HCT116 (cell line): Measurements from ENCODE around the gene MROH8. TPM values are rescaled to one million over a fixed set of nuclear protein-coding genes. Genes with fewer than 3 reads are reported as not detected.

Experiments used
- ATAC-seq: fragments of 200-7000 bp; cut with Tn5 transposase; 2 replicates; pipeline ENCODE4 v1.9.1; 2020; ENCODE audit warnings: mild to moderate bottlenecking, moderate library complexity
- BruUV-seq: library from RNA; stranded (reverse); fragments of 400-500 nt; replicated peaks from 2 replicates; lab custom pipeline; 2021; lab: Mats Ljungman, UMichigan
- CTCF ChIA-PET: fragments of 300-600 bp; sonication (Branson Sonifier 250); formaldehyde crosslinking; loops from one replicate; lab custom pipeline; 2021; ENCODE audit warnings: antibody characterized with exemption; lab: Charles Lee
- POLR2A ChIA-PET: fragments of 300-600, 350-600 bp; sonication (Branson Sonifier 250); formaldehyde crosslinking; loops from one replicate; lab custom pipeline; 2021; ENCODE audit warnings: antibody characterized with exemption; lab: Charles Lee
- RAD21 ChIA-PET, 2 experiments: fragments of 300-600 bp; sonication (Branson Sonifier 250); formaldehyde crosslinking; loops; one replicate each; lab custom pipeline; 2023; ENCODE audit warnings: low total read pairs in 2 of 2; ENCODE audit not compliant: uncharacterized antibody in 2 of 2, unreplicated experiment in 2 of 2, low non-redundant PET in 1 of 2; lab: Charles Lee
- DNase-seq: peaks from one replicate; pipeline ENCODE4 v3.0.0-alpha.2; 2010; ENCODE audit warnings: low read depth, low spot score
- H2AFZ ChIP-seq: fragments of 200-600 bp; shearing (Covaris generic), sonication (generic); 2 replicates; pipeline ENCODE4 v1.6.1; 2017; ENCODE audit warnings: low read depth, mixed run types, mixed read lengths, antibody characterized with exemption, low read length; ENCODE audit not compliant: poor library complexity, severe bottlenecking
- H3K27ac ChIP-seq: 2 replicates; pipeline ENCODE4 v1.5.1; 2012; ENCODE audit warnings: low read depth, low read length
- H3K27me3 ChIP-seq: fragments of 200-600 bp; sonication (generic); 2 replicates; pipeline ENCODE4 v1.6.1; 2016; ENCODE audit warnings: mixed run types, low read length, mixed read lengths; ENCODE audit not compliant: insufficient read depth
- H3K36me3 ChIP-seq, 2 experiments: fragments of 200-500 bp in 1 of 2; fragments of 200-600 bp in 1 of 2; sonication (Bioruptor generic) in 1 of 2; sonication (generic) in 1 of 2; 2 replicates each; pipeline versions ENCODE4 v1.5.1 to v1.6.1; 2014 to 2016; ENCODE audit warnings: low read length in 2 of 2, inconsistent platforms in 1 of 2, mixed read lengths in 1 of 2, mixed run types in 1 of 2; ENCODE audit not compliant: insufficient read depth in 2 of 2, control insufficient read depth in 1 of 2
- H3K4me1 ChIP-seq, 2 experiments: fragments of 200-600 bp in 1 of 2; sonication (generic) in 1 of 2; 2 replicates each; pipeline versions ENCODE4 v1.5.1 to v1.6.1; 2012 to 2017; ENCODE audit warnings: low read length in 2 of 2, inconsistent platforms in 1 of 2, mild to moderate bottlenecking in 1 of 2, mixed read lengths in 1 of 2, mixed run types in 1 of 2, moderate library complexity in 1 of 2; ENCODE audit not compliant: insufficient read depth in 2 of 2, control insufficient read depth in 1 of 2
- H3K4me2 ChIP-seq: fragments of 200-600 bp; sonication (generic); 2 replicates; pipeline ENCODE4 v1.6.1; 2017; ENCODE audit warnings: mixed run types, low read length, mixed read lengths
- H3K4me3 ChIP-seq, 2 experiments: fragments of 200-600 bp in 1 of 2; sonication (generic) in 1 of 2; replicated peaks in 1 of 2; 2 replicates each; pipeline ENCODE4 v1.5.1; 2011 to 2016; ENCODE audit warnings: low read length in 2 of 2, control low read depth in 1 of 2, low read depth in 1 of 2, mild to moderate bottlenecking in 1 of 2, mixed read lengths in 1 of 2, mixed run types in 1 of 2
- H3K79me2 ChIP-seq: fragments of 200-600 bp; sonication (generic); 2 replicates; pipeline ENCODE4 v1.6.1; 2017; ENCODE audit warnings: mild to moderate bottlenecking, mixed run types, low read length, moderate library complexity, mixed read lengths; ENCODE audit not compliant: insufficient read depth
- H3K9ac ChIP-seq: fragments of 200-600 bp; sonication (generic); 2 replicates; pipeline ENCODE4 v1.6.1; 2016; ENCODE audit warnings: low read length, mixed read lengths
- H3K9me2 ChIP-seq: fragments of 200-600 bp; sonication (generic), shearing (Covaris generic); 2 replicates; pipeline ENCODE4 v1.6.1; 2017; ENCODE audit warnings: mixed run types, mild to moderate bottlenecking, moderate library complexity; ENCODE audit not compliant: insufficient read depth
- H3K9me3 ChIP-seq, 2 experiments: fragments of 200-500 bp in 1 of 2; fragments of 200-600 bp in 1 of 2; sonication (Bioruptor generic) in 1 of 2; sonication (generic) in 1 of 2; 2 replicates each; pipeline ENCODE4 v1.6.1; 2014 to 2017; ENCODE audit warnings: low read length in 2 of 2, mixed read lengths in 2 of 2, inconsistent platforms in 1 of 2, low read depth in 1 of 2, mild to moderate bottlenecking in 1 of 2, mixed run types in 1 of 2, moderate library complexity in 1 of 2; ENCODE audit not compliant: control insufficient read depth in 1 of 2, insufficient read depth in 1 of 2
- H4K20me1 ChIP-seq: fragments of 200-600 bp; sonication (generic), shearing (Covaris generic); 2 replicates; pipeline ENCODE4 v1.6.1; 2017; ENCODE audit warnings: mixed run types, mild to moderate bottlenecking, moderate library complexity; ENCODE audit not compliant: insufficient read depth
- CBX3 ChIP-seq: IDR thresholded peaks from 2 replicates; pipeline ENCODE4 v1.6.1; 2012; ENCODE audit warnings: low read depth
- CEBPB ChIP-seq: IDR thresholded peaks from 2 replicates; pipeline ENCODE4 v1.6.1; 2012; ENCODE audit warnings: low read depth
- EGR1 ChIP-seq: IDR thresholded peaks from 2 replicates; pipeline ENCODE4 v1.6.1; 2012; ENCODE audit warnings: low read depth
- ELF1 ChIP-seq: IDR thresholded peaks from 2 replicates; pipeline ENCODE4 v1.6.1; 2012; ENCODE audit warnings: low read depth, borderline replicate concordance
- FOSL1 ChIP-seq: IDR thresholded peaks from 2 replicates; pipeline ENCODE4 v1.6.1; 2012; ENCODE audit warnings: low read depth
- JUND ChIP-seq: IDR thresholded peaks from 2 replicates; pipeline ENCODE4 v1.6.1; 2012
- POLR2A ChIP-seq: IDR thresholded peaks from 2 replicates; pipeline ENCODE4 v1.7.0; 2011; ENCODE audit warnings: borderline replicate concordance; ENCODE audit not compliant: insufficient read depth, insufficient read length; ENCODE audit errors: extremely low read depth
- POLR2AphosphoS5 ChIP-seq: IDR thresholded peaks from 2 replicates; pipeline ENCODE4 v1.6.1; 2011; ENCODE audit warnings: mild to moderate bottlenecking, low read depth, low read length, moderate library complexity
- RAD21 ChIP-seq: IDR thresholded peaks from 2 replicates; pipeline ENCODE4 v1.6.1; 2012; ENCODE audit warnings: low read depth, mild to moderate bottlenecking
- REST ChIP-seq: IDR thresholded peaks from 2 replicates; pipeline ENCODE4 v1.6.1; 2012; ENCODE audit warnings: low read depth
- SIN3A ChIP-seq: IDR thresholded peaks from 2 replicates; pipeline ENCODE4 v1.6.1; 2012; ENCODE audit warnings: low read depth
- SP1 ChIP-seq: IDR thresholded peaks from 2 replicates; pipeline ENCODE4 v1.6.1; 2012; ENCODE audit warnings: low read depth
- SRF ChIP-seq: IDR thresholded peaks from 2 replicates; pipeline ENCODE4 v1.6.1; 2012; ENCODE audit warnings: low read depth
- TCF7L2 ChIP-seq: IDR thresholded peaks from 2 replicates; pipeline ENCODE4 v1.7.0; 2011; ENCODE audit warnings: borderline replicate concordance, inconsistent platforms; ENCODE audit not compliant: insufficient read depth, insufficient read length; ENCODE audit errors: extremely low read depth
- YY1 ChIP-seq: IDR thresholded peaks from 2 replicates; pipeline ENCODE4 v1.6.1; 2011; ENCODE audit warnings: low read length, low read depth, moderate library complexity, mild to moderate bottlenecking; ENCODE audit not compliant: insufficient replicate concordance; ENCODE audit errors: extremely low read depth
- ZFX ChIP-seq: fragments of 450-650 bp; IDR thresholded peaks from 2 replicates; pipeline ENCODE4 v1.6.1; 2017
- ZNF274 ChIP-seq: fragments of 200-500 bp; sonication (Bioruptor generic); IDR thresholded peaks from 2 replicates; pipeline ENCODE4 v1.6.1; 2014; ENCODE audit warnings: mild to moderate bottlenecking, low read depth, low read length, inconsistent platforms
- intact Hi-C: fragments of 100-400 bp; cut with micrococcal nuclease; formaldehyde crosslinking; loops from 2 replicates; pipeline ENCODE4 v1.10.0; 2022
- total RNA-seq: library from RNA; stranded (reverse); gene quantifications from one replicate; pipeline ENCODE4 v1.2.1, GENCODE V29; 2021; ENCODE audit not compliant: unreplicated experiment
- TF ChIP-seq, protein P1 (sequence below), 3 experiments: fragments of 200-600 bp in 1 of 3; sonication (generic) in 1 of 3; IDR thresholded peaks in 2 of 3; conservative IDR thresholded peaks in 1 of 3; 2 replicates each; pipeline ENCODE4 v1.5.1; 2012 to 2017; ENCODE audit warnings: low read depth in 2 of 3, low read length in 2 of 3, antibody characterized with exemption in 1 of 3, borderline replicate concordance in 1 of 3, control low read depth in 1 of 3, mild to moderate bottlenecking in 1 of 3, mixed read lengths in 1 of 3, mixed run types in 1 of 3, moderate library complexity in 1 of 3; ENCODE audit not compliant: insufficient read depth in 1 of 3
- TF ChIP-seq, protein P2 (sequence below): IDR thresholded peaks from 2 replicates; pipeline ENCODE4 v1.6.1; 2012
- TF ChIP-seq, protein P3 (sequence below): IDR thresholded peaks from 2 replicates; pipeline ENCODE4 v1.6.1; 2012

The MROH8 gene
- total RNA-seq, 1 experiment from 2014 or later = 0.79 TPM

GRCh38 chr20:37131486-37131885 lies 47.9 kb downstream of the MROH8 start:
- Histone ChIP-seq H3K36me3 (no peaks in the 10 kb centered on the region), H3K4me1 (no peaks in the 10 kb centered on the region), H3K27me3 (peaks cover 6% of the 10 kb centered on the region; the same call in 1 of the 2 replicates), H3K4me2 (no peak overlapping the region), H3K27ac (no peak overlapping the region), H3K9me2 (no peaks in the 10 kb centered on the region), H3K9ac (no peak overlapping the region), H4K20me1 (no peaks in the 10 kb centered on the region), H3K4me3 (no peak overlapping the region), H3K79me2 (no peaks in the 10 kb centered on the region), H3K9me3 (no peaks in the 10 kb centered on the region), H2AFZ (no peak overlapping the region)
- ChIA-PET RAD21 (no interaction called here), POLR2A (no interaction called here), CTCF (no interaction called here)
- intact Hi-C loops = no loop called here
- ATAC-seq (no peak), DNase-seq (no peak)
- no TSS peak for BruUV-seq
- TF ChIP-seq ZNF274 (no peak), YY1 (no peak), FOSL1 (no peak), JUND (no peak), SRF (no peak), TCF7L2 (no peak), REST (no peak), ELF1 (no peak), POLR2A (no peak), ZFX (no peak), SP1 (no peak), CEBPB (no peak), EGR1 (no peak), CBX3 (no peak), POLR2AphosphoS5 (no peak), RAD21 (no peak), SIN3A (no peak)
- TF ChIP-seq, protein P1, sequence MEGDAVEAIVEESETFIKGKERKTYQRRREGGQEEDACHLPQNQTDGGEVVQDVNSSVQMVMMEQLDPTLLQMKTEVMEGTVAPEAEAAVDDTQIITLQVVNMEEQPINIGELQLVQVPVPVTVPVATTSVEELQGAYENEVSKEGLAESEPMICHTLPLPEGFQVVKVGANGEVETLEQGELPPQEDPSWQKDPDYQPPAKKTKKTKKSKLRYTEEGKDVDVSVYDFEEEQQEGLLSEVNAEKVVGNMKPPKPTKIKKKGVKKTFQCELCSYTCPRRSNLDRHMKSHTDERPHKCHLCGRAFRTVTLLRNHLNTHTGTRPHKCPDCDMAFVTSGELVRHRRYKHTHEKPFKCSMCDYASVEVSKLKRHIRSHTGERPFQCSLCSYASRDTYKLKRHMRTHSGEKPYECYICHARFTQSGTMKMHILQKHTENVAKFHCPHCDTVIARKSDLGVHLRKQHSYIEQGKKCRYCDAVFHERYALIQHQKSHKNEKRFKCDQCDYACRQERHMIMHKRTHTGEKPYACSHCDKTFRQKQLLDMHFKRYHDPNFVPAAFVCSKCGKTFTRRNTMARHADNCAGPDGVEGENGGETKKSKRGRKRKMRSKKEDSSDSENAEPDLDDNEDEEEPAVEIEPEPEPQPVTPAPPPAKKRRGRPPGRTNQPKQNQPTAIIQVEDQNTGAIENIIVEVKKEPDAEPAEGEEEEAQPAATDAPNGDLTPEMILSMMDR (IDR thresholded peaks at IDR 0.05 in 2 of 3, conservative IDR thresholded peaks at IDR 0.05 in 1 of 3; ENCODE audit: borderline replicate concordance in 1 of 3, insufficient read depth in 1 of 3, low read depth in 2 of 3, low read length in 2 of 3) = no peak
- TF ChIP-seq, protein P2, sequence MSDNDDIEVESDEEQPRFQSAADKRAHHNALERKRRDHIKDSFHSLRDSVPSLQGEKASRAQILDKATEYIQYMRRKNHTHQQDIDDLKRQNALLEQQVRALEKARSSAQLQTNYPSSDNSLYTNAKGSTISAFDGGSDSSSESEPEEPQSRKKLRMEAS = no peak
- TF ChIP-seq, protein P3, sequence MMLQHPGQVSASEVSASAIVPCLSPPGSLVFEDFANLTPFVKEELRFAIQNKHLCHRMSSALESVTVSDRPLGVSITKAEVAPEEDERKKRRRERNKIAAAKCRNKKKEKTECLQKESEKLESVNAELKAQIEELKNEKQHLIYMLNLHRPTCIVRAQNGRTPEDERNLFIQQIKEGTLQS = no peak
